Measurements from ENCODE around the gene MC3R. TPM values are rescaled to one million over a fixed set of nuclear protein-coding genes. Genes with fewer than 3 reads are reported as not detected.

Gene MC3R
- not detected in 2 replicates for total RNA-seq

DNA sequence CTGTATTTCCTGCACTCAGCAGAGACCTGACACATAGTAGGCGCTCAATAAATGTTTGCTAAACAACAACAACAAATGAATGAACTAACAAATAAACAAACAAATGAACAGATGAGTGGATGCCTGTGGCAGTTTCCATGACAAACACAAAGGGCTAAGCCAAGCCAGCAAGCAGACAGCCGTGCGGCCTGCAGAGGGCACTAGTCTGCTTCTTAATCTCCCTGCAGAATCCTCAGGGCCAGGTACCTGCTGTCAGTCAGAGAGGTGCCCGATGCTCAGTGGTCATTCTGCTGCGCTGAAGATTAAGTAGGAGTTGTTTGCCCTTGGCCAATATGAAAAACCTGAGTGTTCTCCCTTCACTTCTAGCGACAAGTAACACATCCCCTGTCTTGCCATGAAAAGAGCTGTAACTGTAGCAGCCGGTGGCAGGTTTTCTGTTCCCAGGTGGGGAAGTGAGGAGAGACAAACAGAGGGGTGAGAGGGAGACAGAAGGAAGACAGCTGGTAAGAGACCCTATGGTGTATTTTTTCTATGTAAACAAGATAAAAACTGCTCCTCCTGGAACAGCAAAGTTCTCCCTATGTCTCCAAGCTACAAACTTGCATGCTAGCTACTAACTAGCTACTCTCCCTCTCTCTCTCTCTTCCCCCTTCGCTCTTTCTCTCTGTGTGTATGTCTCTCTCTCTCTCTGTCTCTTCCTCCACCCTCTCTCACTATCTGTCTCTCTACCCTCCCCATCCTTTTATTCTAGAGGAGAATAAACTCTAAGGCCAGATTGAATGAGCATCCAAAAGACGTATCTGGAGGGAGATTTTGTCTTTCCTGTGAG, at the start of gene MC3R:
Gene MC3R (plus strand): TSS at position 779 of the 829 bp plus-strand sequence. CDS start 112 bp downstream, outside the sequence.

Other genes with a start within 250 kb of the MC3R start
- not detected in 2 replicates for gene CBLN4, start 243.2 kb upstream of the MC3R start, total RNA-seq
- gene FAM210B, start 110.2 kb downstream of the MC3R start, total RNA-seq, result 14.0 and 45.0 TPM in 2 replicates
- gene AURKA, start 143.5 kb downstream of the MC3R start, total RNA-seq, result 3.8 and 4.1 TPM in 2 replicates
- 24.3 and 40.5 TPM in 2 replicates for gene CSTF1, start 143.9 kb downstream of the MC3R start, total RNA-seq
- gene CASS4, start 163.5 kb downstream of the MC3R start, total RNA-seq, result under 0.01 and 0.64 TPM in 2 replicates
- gene RTF2, start 219.9 kb downstream of the MC3R start, total RNA-seq, result 63.2 and 79.3 TPM in 2 replicates